SU-DHL-6 (cell line): Measurements from ENCODE around the gene ZNF335.
"Not testable (repeated sequence)": the region's sequence is repeated elsewhere in the genome, so short reads cannot be mapped to it uniquely, and the experiment has no call there.

Experiments
- EZH2phosphoT487 ChIP-seq: fragments of 200-600 bp; sonication (generic), shearing (Covaris generic); conservative IDR thresholded peaks from 2 replicates; pipeline ENCODE4 v1.6.1; 2018; ENCODE audit warnings: mild to moderate bottlenecking, antibody characterized with exemption, low read length, moderate library complexity, mixed read lengths
- TF ChIP-seq, protein P1 (sequence below): fragments of 200-600 bp; sonication (generic); IDR thresholded peaks from one replicate; pipeline ENCODE4 v1.5.1; 2017; ENCODE audit warnings: antibody characterized with exemption, mild to moderate bottlenecking, low read length, moderate library complexity; ENCODE audit not compliant: insufficient read depth, poor library complexity, severe bottlenecking

DNA sequence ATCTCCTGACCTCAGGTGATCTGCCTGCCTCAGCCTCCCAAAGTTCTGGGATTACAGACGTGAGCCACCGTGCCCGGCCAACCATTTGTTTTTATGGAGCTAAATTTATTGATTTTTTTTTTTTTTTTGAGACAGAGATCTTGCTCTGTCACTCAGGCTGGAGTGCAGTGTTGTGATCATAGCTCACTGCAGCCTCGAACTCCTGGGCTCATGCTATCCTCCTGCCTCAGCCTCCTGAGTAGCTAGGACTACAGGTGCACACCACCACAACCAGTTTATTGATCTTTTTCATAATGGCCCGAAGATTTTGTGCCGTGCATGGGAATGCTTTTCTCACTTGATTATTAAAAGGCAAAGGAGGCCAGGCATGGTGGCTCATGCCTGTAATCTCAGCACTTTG lies 16.8 kb upstream of the ZNF335 start:
- TF ChIP-seq, protein P1, sequence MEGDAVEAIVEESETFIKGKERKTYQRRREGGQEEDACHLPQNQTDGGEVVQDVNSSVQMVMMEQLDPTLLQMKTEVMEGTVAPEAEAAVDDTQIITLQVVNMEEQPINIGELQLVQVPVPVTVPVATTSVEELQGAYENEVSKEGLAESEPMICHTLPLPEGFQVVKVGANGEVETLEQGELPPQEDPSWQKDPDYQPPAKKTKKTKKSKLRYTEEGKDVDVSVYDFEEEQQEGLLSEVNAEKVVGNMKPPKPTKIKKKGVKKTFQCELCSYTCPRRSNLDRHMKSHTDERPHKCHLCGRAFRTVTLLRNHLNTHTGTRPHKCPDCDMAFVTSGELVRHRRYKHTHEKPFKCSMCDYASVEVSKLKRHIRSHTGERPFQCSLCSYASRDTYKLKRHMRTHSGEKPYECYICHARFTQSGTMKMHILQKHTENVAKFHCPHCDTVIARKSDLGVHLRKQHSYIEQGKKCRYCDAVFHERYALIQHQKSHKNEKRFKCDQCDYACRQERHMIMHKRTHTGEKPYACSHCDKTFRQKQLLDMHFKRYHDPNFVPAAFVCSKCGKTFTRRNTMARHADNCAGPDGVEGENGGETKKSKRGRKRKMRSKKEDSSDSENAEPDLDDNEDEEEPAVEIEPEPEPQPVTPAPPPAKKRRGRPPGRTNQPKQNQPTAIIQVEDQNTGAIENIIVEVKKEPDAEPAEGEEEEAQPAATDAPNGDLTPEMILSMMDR = not testable (repeated sequence)
- TF ChIP-seq EZH2phosphoT487 = not testable (repeated sequence)
